ENCODE results near the gene MTG1.

The MTG1 gene

DNA sequence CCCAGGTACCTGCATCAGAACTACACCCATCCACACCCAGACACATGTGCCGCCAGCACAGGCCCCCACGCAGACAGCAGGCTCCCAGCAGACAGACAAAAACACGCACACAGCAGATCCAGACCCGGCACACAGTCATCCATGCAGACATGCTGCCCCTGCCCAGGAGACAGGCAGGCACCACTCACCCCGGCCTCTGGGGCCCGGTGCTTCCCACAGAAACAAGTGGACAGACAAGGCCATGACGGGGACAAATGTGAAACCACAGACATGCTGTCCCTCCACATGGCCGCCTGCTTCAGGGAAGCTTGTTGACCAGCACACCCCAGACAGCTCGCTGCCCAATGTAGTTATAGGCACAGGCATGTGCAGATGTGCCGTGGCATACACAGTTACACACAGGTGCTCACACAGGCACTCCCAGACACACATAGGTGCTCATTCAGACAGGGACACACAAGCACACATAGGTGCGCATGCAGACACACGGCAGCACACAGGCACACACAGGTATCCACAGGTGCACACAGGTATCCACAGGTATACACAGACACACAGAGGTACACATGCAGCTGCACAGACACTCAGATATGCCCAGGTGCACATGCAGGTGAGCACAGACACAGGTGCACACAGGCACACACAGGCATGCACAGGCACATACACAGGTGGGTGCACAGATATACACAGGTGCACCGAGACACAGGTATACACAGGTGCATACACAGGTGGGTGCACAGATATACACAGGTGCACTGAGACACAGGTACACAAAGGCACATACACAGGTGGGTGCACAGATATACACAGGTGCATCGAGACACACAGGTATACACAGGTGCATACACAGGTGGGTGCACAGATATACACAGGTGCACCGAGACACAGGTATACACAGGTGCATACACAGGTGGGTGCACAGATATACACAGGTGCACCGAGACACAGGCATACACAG, 49.3 kb downstream of the MTG1 start:
- TF ChIP-seq, protein P1, sequence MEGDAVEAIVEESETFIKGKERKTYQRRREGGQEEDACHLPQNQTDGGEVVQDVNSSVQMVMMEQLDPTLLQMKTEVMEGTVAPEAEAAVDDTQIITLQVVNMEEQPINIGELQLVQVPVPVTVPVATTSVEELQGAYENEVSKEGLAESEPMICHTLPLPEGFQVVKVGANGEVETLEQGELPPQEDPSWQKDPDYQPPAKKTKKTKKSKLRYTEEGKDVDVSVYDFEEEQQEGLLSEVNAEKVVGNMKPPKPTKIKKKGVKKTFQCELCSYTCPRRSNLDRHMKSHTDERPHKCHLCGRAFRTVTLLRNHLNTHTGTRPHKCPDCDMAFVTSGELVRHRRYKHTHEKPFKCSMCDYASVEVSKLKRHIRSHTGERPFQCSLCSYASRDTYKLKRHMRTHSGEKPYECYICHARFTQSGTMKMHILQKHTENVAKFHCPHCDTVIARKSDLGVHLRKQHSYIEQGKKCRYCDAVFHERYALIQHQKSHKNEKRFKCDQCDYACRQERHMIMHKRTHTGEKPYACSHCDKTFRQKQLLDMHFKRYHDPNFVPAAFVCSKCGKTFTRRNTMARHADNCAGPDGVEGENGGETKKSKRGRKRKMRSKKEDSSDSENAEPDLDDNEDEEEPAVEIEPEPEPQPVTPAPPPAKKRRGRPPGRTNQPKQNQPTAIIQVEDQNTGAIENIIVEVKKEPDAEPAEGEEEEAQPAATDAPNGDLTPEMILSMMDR (IDR thresholded peaks at IDR 0.05; ENCODE audit: low read depth, low read length), result no peak
- no peak for DNase-seq (ENCODE audit: low read depth in 2 of 2)
- H3K4me3 ChIP-seq (replicated peaks in 1 of 2; ENCODE audit: low read depth in 2 of 2, low read length in 2 of 2), result no peak overlapping the region

DNA sequence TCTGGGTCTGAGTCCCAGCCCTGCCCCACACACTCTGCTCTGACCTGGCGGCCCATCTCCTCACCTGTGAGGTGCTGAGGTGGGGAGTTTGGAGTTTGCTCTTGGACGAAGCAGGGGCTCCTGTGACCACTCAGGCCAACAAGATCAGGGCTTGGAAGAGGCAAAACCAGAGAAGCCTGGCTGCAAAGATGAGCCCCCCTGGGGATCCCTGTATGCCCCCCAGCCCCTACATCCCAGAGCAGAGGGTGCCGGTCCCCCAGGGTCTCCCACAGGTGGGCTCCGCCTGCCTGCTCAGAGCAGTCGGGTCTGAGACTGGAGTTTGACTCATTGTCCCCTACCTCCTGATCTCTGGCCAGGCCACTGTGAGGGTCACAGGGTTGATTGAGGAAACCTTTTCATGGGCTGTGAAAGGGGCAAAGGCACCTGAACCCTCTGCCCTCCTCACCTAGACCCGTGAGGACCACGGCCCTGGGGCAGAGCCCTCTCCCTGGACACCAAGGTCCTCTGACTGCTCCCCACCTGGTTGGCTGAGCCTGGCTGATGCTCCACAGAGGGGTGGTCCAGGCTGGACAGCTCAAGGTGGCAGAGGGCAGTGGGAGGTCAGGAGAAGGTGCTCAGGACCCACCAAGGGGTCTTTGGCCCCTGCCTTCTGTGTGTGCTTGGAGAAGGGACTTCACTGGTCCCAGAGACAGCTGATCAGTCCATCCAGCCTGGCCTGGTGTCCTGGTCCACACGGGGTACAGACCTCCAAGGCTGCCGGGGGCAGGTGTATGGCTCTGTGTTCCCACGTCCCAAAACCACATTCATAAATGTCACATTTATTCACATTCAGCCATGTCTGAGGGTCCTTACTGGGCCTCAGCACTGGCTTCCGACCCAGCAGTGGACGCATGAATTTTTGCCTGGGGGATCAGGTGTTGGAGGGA, 50.6 kb downstream of the MTG1 start:
- no peak overlapping the region for H3K4me3 ChIP-seq (replicated peaks in 1 of 2; ENCODE audit: low read depth in 2 of 2, low read length in 2 of 2)
- TF ChIP-seq, protein P1 (IDR thresholded peaks at IDR 0.05; ENCODE audit: low read depth, low read length), result no peak

DNA sequence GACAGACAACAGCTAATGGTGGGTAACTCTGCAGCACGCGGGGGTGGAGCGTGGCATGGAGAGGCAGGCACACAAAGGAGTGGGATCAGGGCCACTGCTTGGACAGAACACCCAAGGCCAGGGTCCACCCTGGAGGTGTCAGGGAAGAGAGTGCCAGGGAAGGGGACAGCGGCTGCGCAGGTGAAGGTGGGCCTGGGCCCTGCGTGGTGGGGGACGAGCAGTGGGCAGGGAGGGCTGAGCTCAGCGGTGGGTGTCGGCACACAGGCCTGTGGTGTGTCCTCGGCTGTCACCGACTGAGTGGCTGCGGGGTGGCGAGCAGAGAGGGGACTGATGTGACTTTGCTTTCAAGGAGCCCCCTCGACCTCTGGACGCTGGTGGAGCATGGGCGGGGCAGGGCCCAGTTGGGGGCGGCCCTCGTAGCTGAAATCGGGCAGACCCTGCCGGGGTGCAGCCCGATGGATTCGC, 51.3 kb downstream of the MTG1 start:
- DNase-seq (ENCODE audit: low read depth in 2 of 2), result no peak
- no peak overlapping the region for H3K4me3 ChIP-seq (replicated peaks in 1 of 2; ENCODE audit: low read depth in 2 of 2, low read length in 2 of 2)
- TF ChIP-seq, protein P1 (IDR thresholded peaks at IDR 0.05; ENCODE audit: low read depth, low read length), result no peak

More for the DNA sequence above, 50.6 kb downstream of the MTG1 start:
- no peak for DNase-seq (ENCODE audit: low read depth in 2 of 2)

DNA sequence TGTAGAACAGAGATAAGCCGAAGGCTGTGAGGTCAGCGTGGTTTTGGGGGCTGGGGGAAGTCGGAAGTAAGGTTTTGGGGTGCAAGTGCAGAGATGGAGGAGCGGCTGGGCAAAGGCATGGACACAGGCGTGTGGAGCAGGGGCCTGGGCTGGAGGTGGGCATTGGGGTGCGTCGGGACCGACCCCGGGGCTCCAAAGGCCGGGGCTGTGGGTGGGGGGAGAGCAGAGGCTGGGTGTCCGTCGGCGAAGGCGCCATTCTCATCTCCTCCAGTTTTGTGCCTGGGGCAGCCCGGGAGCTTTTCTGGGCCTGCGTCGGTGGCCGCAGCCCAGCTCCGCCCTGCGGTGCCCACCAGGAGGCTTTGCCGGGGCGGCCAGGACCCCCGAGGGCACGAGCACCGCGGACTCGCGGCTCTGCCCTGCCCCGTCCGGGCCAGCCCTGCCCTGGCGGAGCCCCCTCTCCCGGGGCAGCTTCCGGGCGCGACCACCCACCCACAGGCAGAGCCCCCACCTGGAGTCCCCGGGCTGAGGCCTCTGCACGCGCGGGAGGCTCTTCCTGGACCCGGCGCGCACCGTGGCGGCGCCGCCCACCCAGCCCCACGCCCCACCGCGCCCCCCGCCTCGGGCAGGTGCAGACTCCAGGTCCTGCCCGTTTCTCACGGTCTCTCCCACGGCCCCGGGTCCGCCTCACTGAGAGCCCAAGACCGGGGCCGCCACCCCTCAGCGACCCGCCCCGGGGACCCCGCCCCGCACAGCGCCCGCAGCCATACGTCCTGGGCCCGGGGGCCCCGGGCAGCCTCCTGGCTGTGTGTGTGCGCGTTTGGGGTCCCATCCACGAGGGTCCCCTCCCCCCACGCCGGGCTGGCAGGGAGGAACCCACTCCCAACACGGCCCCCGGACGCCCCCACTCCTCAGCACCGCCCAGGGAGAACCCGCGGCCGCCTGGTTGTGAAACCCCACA, 52.1 kb downstream of the MTG1 start:
- no peak overlapping the region for H3K4me3 ChIP-seq (replicated peaks in 1 of 2; ENCODE audit: low read depth in 2 of 2, low read length in 2 of 2)
- TF ChIP-seq, protein P1 (IDR thresholded peaks at IDR 0.05; ENCODE audit: low read depth, low read length), result no peak
- no peak for DNase-seq (ENCODE audit: low read depth in 2 of 2)

DNA sequence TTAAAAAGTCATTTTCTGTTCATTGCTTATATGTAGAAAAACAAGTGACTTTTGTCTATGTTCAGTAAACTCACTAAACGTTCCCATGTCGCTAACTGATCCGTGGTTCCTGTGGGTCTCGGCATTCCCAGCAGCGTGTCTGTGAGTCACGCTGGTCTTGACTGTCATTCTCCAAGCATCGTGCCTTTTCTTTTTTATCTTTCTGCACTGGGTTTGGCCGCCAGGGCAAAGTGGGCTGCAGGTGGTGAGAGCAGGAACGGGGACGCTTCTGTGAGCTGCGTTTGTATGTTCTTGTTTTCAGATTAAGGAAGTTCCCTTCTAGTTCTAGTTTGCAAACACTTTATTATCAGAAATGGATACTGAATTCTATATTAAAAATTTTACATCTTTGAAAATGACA, 53.0 kb downstream of the MTG1 start:
- H3K4me3 ChIP-seq (replicated peaks in 1 of 2; ENCODE audit: low read depth in 2 of 2, low read length in 2 of 2), result no peak overlapping the region
- TF ChIP-seq, protein P1 (IDR thresholded peaks at IDR 0.05; ENCODE audit: low read depth, low read length), result no peak
- no peak for DNase-seq (ENCODE audit: low read depth in 2 of 2)

DNA sequence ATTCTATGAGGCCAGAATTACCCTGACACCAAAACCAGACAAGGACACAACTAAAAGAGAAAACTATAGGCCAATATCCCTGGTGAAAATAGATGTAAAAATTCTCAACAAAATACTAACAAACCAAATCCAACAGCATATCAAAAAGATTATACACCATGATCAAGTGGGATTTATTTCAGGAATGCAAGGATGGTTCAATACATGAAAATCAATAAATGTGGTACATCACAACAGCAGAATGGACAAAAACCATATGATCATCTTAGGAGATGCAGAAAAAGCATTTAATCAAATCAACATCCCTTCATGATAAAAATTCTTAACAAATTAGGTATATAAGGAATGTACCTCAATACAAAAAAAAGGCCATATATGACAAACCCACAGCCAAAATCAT, 54.2 kb downstream of the MTG1 start:
- TF ChIP-seq, protein P1 (IDR thresholded peaks at IDR 0.05; ENCODE audit: low read depth, low read length), result no peak
- no peak for DNase-seq (ENCODE audit: low read depth in 2 of 2)
- H3K4me3 ChIP-seq (replicated peaks in 1 of 2; ENCODE audit: low read depth in 2 of 2, low read length in 2 of 2), result no peak overlapping the region

All from cardiac fibroblast (primary cell).